K562 treated with DMSO at 1 percent for 4 hours (cell line): ENCODE measurements around the gene TAS2R1. TPM values are rescaled to one million over a fixed set of nuclear protein-coding genes. Genes with fewer than 3 reads are reported as not detected.

ENCODE experiments used
- total RNA-seq: library from RNA; unstranded; fragments of 300-600 nt; gene quantifications from 2 replicates; pipeline ENCODE4 v1.2.3, GENCODE V29; 2022; ENCODE audit not compliant: insufficient read depth

TAS2R1 gene, protein sequence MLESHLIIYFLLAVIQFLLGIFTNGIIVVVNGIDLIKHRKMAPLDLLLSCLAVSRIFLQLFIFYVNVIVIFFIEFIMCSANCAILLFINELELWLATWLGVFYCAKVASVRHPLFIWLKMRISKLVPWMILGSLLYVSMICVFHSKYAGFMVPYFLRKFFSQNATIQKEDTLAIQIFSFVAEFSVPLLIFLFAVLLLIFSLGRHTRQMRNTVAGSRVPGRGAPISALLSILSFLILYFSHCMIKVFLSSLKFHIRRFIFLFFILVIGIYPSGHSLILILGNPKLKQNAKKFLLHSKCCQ
- total RNA-seq: not detected in 2 replicates

GRCh38 chr5:9630251-9630650, at the start of gene TAS2R1:
Gene TAS2R1, minus strand, starts transcription at chr5:9630351. Its CDS starts 319 bp downstream, at chr5:9630032.

Other genes with a start within 250 kb of the TAS2R1 start
- not detected in 2 replicates for gene SEMA5A, start 84.3 kb downstream of the TAS2R1 start, total RNA-seq